GM12873 (cell line): Measurements from ENCODE around the gene FAM200C.

Experiments
- CTCF ChIP-seq: IDR thresholded peaks from 2 replicates; pipeline ENCODE4 v1.5.1; 2012; ENCODE audit warnings: low read depth, mild to moderate bottlenecking, moderate library complexity, low read length, control low read depth; ENCODE audit not compliant: insufficient read depth; ENCODE audit errors: missing control alignments

FAM200C gene

GRCh38 chr5:160375701-160376100, 24.2 kb downstream of the FAM200C start:
- no peak for TF ChIP-seq CTCF

GRCh38 chr5:160375166-160375565, 24.7 kb downstream of the FAM200C start:
- TF ChIP-seq CTCF: no peak

- TF ChIP-seq CTCF: no peak
Observed at GRCh38 chr5:160371294-160371693, 28.6 kb downstream of the FAM200C start.

GRCh38 chr5:160370713-160371034, 29.2 kb downstream of the FAM200C start:
- no peak for TF ChIP-seq CTCF

- no peak for TF ChIP-seq CTCF
Observed at GRCh38 chr5:160369990-160370712, 29.7 kb downstream of the FAM200C start, which contains the start of gene C1QTNF2. TSS of gene C1QTNF2 (minus strand) at chr5:160370626. CDS start at chr5:160355011, 15,615 bp downstream.

- TF ChIP-seq CTCF: no peak
Observed at GRCh38 chr5:160367885-160368284, 32.0 kb downstream of the FAM200C start.

- TF ChIP-seq CTCF: no peak
Observed at GRCh38 chr5:160367261-160367660, 32.6 kb downstream of the FAM200C start.

- no peak for TF ChIP-seq CTCF
Observed at GRCh38 chr5:160366230-160366629, 33.6 kb downstream of the FAM200C start.
